Measurements from ENCODE around the gene YIPF5. TPM values are rescaled to one million over a fixed set of nuclear protein-coding genes. Genes with fewer than 3 reads are reported as not detected.

The YIPF5 gene
- total RNA-seq, 1 donor from 2014 or later: 65.6 TPM

- no peaks in the 10 kb centered on the region for H3K9me3 ChIP-seq (ENCODE audit: low read depth)
- H3K9ac ChIP-seq: no peak overlapping the region
- H3K9me3 Mint-ChIP-seq: peaks cover 3% of the 10 kb centered on the region
- peaks cover 3% of the 10 kb centered on the region for H3K4me1 Mint-ChIP-seq
- TF ChIP-seq EZH2 (IDR thresholded peaks at IDR 0.05) (no peak), EZH2phosphoT487 (IDR thresholded peaks at IDR 0.05) (no peak)
- TF ChIP-seq, protein P1, sequence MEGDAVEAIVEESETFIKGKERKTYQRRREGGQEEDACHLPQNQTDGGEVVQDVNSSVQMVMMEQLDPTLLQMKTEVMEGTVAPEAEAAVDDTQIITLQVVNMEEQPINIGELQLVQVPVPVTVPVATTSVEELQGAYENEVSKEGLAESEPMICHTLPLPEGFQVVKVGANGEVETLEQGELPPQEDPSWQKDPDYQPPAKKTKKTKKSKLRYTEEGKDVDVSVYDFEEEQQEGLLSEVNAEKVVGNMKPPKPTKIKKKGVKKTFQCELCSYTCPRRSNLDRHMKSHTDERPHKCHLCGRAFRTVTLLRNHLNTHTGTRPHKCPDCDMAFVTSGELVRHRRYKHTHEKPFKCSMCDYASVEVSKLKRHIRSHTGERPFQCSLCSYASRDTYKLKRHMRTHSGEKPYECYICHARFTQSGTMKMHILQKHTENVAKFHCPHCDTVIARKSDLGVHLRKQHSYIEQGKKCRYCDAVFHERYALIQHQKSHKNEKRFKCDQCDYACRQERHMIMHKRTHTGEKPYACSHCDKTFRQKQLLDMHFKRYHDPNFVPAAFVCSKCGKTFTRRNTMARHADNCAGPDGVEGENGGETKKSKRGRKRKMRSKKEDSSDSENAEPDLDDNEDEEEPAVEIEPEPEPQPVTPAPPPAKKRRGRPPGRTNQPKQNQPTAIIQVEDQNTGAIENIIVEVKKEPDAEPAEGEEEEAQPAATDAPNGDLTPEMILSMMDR (IDR thresholded peaks at IDR 0.05): no peak
- H3K27me3 ChIP-seq: no peaks in the 10 kb centered on the region
- DNase-seq (ENCODE audit: low spot score): no peak
- no peaks in the 10 kb centered on the region for H3F3A ChIP-seq (ENCODE audit: low read depth)
- peak overlapping the region; percentile 73 for H2AFZ ChIP-seq (replicated peaks)
- no peak overlapping the region for H3K27ac ChIP-seq
- H3K79me2 ChIP-seq (ENCODE audit: low read depth): no peaks in the 10 kb centered on the region
- H3K4me3 Mint-ChIP-seq: no peak overlapping the region
- H3K4me1 ChIP-seq: no peaks in the 10 kb centered on the region
- no peak overlapping the region for H3K4me2 ChIP-seq
- no peak overlapping the region for H3K4me3 ChIP-seq
- H3K36me3 ChIP-seq: no peaks in the 10 kb centered on the region
- no peak overlapping the region for H3K27ac Mint-ChIP-seq
- H3K27me3 Mint-ChIP-seq (ENCODE audit: insufficient read depth, low read depth): no peaks in the 10 kb centered on the region
- no peaks in the 10 kb centered on the region for H3K36me3 Mint-ChIP-seq
- no peaks in the 10 kb centered on the region for H4K20me1 ChIP-seq (ENCODE audit: low read depth)
Observed at GRCh38 chr5:144117412-144117811, 53.0 kb downstream of the YIPF5 start.

GRCh38 chr5:144114571-144114970 lies 55.9 kb downstream of the YIPF5 start:
- H3K27me3 Mint-ChIP-seq (ENCODE audit: insufficient read depth, low read depth): peaks cover 5% of the 10 kb centered on the region
- Histone ChIP-seq H3K9me3 (ENCODE audit: low read depth) (peaks cover 4% of the 10 kb centered on the region), H3K4me2 (no peak overlapping the region), H3K79me2 (ENCODE audit: low read depth) (no peaks in the 10 kb centered on the region), H3K27me3 (no peaks in the 10 kb centered on the region), H3F3A (ENCODE audit: low read depth) (no peaks in the 10 kb centered on the region), H2AFZ (replicated peaks) (no peak overlapping the region), H3K27ac (no peak overlapping the region), H3K4me1 (no peaks in the 10 kb centered on the region), H3K36me3 (peaks cover 4% of the 10 kb centered on the region), H4K20me1 (ENCODE audit: low read depth) (no peaks in the 10 kb centered on the region), H3K4me3 (no peak overlapping the region), H3K9ac (no peak overlapping the region)
- peaks cover 9% of the 10 kb centered on the region for H3K9me3 Mint-ChIP-seq
- TF ChIP-seq EZH2phosphoT487 (IDR thresholded peaks at IDR 0.05) (no peak), EZH2 (IDR thresholded peaks at IDR 0.05) (no peak)
- TF ChIP-seq, protein P1 (IDR thresholded peaks at IDR 0.05): no peak
- no peaks in the 10 kb centered on the region for H3K4me1 Mint-ChIP-seq
- H3K4me3 Mint-ChIP-seq: no peak overlapping the region
- no peaks in the 10 kb centered on the region for H3K36me3 Mint-ChIP-seq
- DNase-seq (ENCODE audit: low spot score): no peak
- no peak overlapping the region for H3K27ac Mint-ChIP-seq

Small RNA genes lying within 50 kb of the gene (small RNA-seq; reads per million reads assigned to genes)
- gene RN7SL87P: not detected

Other genes starting within 250 kb of the YIPF5 start
- gene KCTD16, start 214 bp upstream of the YIPF5 start, total RNA-seq (ENCODE audit: low replicate concordance): 1.1 and 1.6 TPM in 2 replicates

All from neural progenitor cell (in vitro differentiated cells).